ENCODE data around the gene KRT74.

The KRT74 gene

GRCh38 chr12:52533686-52534470 is 39.8 kb downstream of the KRT74 start:
- DNase-seq, result no peak

- DNase-seq, result no peak
These were observed 41.0 kb downstream of the KRT74 start for GRCh38 chr12:52532636-52533035.

DNA sequence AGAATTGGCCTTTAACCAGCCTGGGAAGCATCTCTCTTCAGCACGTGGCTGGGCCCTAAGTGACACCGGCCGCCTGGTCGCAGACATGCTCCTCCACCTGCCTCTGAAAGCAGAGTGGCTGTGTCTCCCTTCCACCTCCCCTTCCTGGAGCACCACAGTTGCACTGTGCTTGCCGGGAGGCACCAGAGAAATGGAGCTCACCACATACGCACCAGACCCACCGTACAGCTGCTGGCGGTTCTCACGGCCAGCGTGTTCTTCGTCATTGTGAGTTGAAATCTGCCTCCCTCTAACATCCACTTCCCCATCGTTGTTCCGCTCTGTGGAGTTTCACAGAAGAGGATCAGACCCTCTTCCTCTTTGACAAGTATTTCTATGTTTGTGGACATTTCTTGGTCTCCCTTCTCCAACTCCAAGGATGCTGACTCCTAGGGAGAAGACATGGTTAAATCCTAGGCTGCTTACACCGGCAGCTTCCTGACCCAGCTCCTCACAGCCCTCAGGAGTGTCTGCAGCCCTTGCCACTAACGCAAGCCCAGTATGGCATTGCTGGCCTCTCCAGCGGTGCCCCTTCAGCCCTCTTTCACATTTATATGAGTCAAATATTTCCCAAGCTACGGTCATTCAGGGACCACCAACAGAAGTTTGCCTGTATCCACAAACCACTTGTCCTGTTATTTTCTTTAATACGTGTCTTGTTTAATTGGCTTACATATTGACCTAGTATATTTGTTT is 41.9 kb downstream of the KRT74 start:
- DNase-seq, result no peak

DNA sequence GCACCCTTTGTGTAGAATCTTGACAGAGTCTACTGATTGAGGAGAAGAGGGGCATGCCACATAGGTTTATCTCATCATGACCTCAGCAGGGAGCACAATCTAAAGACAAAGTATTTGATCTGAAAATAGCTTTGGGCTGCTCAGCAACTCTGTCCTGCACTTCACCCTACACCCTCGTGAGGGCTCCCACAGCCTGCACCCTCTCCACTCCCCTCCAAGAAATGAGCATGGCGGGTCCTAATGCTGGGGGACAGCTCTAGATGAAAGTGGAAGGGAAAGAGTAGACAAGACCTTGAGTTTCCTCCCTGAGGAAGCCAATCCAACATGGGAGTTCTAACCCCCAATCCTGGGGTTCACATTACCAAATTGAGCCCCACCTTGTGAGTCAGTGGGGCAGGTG is 42.7 kb downstream of the KRT74 start:
- no peak for DNase-seq

GRCh38 chr12:52530366-52530765 is 43.3 kb downstream of the KRT74 start:
- no peak for DNase-seq

DNA sequence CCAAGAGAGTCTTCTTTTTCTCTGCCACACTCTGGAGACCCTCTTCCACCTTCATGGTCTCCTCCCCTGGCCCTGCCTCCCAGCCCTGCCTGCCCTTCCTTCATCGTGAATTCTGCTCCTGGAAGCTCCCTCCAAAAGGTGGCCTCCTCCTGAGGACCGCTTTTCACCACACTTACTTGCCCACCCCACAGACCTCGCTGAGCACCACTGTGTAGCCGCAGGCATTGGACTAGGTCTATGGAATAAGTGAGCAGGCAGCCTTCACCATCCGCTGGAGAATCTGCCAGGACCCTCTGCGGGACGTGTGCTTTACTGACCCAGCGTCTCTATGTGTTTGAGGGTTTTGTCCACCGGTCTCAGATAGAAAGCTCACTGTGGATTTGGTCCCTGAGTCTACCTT is 43.8 kb downstream of the KRT74 start:
- no peak for DNase-seq

- DNase-seq, result no peak
These were observed 44.2 kb downstream of the KRT74 start for GRCh38 chr12:52529417-52529816.

GRCh38 chr12:52528641-52529143 is 45.0 kb downstream of the KRT74 start:
- no peak for DNase-seq

DNA sequence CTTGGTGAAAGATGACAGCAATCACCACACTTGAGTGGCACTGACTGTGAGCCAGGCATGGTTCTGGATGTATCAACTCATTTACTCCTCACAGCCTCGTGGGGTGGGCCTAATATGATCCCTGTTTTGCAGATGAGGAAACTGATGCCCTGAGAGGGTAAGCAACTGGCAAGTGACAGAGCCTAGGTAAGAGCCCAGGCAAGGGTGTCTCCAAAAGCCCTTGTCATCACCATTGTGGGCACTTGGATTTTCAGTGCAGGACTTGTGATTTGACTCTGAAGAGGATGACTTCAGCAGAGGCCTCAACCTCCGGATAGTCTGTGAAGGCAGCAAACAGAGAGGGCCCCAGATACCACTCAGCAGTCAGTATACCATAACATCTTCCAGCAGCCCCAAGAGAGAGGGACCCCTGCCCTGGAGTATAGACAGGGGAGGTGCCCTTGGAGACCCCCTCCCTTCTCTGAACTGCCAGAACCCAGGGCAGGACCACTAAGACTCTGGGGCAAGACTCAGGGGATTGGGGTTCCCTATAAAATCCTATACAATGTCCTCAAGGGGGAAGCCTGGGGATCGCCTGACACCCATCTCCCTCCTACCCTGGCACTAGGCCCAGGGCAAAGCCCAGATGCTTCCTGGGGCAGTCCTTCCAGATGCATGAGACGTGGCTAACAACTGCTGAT is 46.4 kb downstream of the KRT74 start:
- peak; percentile 12 for DNase-seq

GRCh38 chr12:52526511-52526951 is 47.1 kb downstream of the KRT74 start:
- DNase-seq, result no peak

DNA sequence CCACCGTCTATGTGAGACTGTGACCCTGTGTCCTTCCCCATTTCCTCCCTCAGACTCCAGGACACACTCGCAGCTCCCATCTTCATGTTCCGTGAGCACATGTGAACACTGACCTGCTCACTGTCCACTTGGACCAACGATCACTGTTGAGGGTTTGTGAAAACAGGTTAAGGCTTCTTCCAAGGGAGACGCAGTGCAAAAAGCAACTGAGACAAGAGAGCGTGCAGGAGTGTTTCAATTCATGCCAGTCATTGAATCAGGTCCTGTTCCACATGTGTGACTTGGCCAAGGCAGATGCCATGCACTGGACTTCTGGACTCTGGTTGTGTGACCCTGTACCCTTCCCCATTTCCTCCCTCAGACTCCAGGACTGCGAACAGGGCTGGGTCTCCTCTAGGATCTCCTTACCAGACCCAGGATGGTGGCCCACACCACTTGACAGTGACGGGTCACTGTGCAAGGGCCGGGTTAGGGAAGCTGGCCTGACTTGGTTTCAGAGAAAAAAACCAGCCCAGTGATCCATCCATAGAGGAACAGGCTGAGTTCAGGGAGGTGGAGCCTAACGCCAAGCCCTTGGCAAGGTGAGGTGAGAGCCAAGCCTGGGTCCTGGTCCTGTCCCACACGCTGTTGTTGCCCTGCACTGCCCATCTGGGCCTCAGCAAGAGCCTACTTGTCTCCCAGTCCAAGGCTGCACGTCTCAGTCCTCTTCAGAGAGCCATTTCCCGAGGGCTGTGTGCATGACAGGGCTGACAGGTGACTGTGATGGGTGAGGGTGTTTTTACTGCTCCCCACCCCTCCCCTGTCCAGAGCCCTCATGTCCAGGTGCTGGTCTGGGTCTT is 47.8 kb downstream of the KRT74 start:
- peak; percentile 20 for DNase-seq

DNA sequence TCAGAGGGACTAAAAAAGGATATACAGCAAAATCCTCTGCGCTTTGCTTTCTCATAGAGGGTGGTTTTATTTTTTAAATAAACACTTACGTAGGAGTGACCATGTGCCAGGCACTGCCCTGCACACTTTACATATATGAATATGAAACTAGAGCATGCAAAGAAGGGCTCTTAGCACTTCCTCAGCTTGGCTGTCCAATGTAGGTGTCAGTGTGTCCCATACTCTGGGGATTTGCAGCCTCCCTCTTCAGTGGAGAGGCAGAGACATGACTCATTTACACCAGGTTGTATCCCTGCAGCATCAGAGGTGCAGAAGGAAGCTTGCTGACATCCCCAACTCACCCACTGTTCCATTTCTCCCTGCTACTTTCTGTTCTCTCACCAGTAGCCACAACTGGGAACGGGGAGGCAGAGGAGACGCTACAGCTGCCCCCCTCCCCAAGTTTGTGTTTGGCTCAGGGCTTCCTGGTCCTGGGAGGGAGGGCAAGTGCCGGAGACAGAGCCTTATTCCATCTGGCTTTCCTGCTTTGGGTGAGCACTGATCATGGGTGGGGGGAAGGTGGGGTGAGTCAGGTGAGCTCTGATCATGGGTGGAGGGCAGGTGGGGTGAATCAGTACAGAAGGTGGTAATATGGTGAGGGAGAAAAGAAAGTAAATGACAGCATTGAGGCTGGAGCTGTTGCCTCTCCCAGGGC is 48.6 kb downstream of the KRT74 start:
- DNase-seq, result no peak

- no peak for DNase-seq
These were observed 49.3 kb downstream of the KRT74 start for GRCh38 chr12:52524241-52524897.

DNA sequence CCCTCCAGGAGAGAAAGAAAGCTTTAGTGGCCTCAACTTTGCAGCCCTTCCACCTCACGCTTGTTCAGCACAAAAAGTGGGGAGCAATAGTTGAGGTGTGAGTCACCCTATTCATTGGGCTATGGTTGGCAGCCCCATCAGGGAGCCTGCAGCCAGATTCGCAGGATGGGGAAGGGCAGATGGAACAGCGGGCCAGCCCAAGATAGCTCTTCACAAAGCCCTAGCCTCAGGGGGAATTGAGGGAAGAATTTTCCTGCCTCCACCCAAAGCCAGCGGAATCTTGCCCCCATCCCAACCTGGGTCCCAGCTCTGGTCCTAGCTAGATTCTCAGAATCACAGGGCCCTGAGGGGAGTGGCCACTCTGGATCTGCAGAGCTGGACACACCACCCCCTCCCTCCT is 49.8 kb downstream of the KRT74 start:
- peak; percentile 16 for DNase-seq

DNA sequence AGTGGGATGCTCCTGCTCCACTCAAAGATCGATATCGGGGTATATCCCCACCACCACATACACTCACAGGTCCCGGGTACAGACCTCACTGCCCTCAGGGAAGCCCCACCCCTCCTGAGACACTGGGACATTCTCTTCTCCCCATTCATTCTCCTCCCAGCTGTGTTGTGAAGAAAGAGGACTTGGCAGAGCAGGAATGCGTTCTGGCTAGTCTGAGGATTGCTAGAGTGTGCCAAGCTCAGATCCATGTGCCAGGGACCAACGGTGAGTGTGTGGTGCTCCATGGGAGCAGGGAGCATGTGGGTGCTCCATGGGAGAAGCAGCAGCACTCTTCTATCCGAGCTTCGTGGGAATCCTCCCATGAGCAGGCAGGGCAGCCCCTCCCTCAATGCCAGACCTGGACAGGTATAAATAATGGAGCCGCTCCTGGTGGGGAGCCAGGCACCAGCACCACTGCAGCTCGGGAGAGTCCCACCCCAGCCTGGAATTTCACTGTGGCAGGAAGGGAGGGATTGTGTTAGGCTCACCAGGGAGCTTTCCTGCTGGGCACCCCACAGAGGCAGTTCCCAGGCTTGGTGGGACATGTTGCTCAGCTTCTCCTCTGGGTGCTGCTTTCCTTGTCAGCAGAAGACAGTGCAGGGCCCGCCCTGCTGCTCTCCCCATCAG is 51.2 kb downstream of the KRT74 start:
- peak; percentile 13 for DNase-seq

DNA sequence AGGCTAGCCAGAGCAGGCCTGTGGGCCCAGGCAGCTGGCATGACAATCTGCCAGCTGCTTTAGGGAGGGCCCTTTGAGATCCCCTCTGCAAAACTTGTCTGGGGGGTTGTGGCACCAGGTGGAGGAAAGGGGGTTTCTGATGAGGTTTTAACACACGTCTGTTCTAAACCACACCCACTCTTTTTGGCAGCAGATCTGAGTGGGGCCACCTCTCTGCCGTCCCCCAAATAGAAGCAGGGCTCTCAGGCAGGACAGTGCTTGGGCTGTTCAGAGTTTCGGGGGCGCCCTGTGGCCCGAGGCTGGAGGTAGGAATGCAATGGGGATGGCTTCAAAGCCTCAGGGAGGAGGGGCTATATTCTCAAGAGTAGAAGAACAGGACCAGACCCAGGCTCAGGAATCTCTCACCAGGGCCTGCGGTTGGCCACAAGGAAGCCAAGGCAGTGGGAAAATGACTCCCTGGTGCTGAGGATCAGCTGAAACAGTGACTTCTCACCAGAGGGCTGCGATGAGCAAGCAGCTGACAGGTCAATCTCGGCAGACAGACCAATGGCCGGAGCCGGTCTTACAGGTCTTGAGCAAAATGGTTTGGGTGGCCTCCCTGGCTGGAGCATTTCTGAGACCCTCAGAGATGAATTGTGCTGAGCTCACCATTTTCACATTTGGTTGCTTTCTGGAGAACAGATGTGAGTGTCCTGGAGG is 51.9 kb downstream of the KRT74 start:
- peak; percentile 17 for DNase-seq

- peak; percentile 7 for DNase-seq
These were observed 52.5 kb downstream of the KRT74 start for GRCh38 chr12:52521175-52521567.

DNA sequence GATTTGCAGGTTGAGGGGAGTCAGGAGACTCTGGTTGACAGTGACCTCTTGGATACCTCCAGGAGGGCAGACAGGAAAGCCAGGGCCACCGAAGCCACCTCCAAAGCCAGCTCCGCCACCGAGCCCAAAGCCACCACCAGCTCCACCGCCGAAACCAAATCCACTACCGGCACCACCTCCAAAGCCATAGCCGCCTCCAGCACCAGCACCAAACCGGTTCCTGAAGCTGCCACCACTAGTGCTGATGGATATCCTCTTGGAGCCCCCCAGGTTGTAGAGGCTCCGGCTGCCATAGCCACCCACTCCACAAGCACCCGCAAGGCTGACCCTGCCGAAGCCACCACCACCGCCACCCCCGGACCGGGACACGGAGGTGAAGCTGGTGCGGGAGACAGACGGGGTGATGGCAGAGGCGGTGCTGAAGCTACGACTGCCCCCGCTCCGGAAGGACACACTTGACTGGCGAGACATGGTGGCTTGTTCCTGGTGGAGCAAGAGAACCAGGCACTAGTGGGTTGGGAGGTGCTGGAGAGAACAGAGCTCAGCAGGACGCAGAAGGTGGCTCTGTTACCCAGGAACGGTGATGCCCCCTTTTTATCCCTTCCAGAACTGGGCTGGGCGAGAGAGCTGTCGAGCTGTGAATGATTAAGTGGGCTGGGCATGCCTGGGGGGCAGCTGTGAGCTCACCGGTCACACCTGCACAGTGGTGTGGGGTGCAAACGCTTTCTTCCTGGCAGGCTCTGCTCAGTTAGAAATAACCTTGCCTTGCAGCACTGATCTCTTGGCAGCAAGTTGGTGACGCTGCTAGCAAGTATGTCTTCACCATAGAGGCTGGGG is 53.6 kb downstream of the KRT74 start, which contains the start of gene KRT5:
TSS of gene KRT5 (minus strand) at position 569 of the 837 bp plus-strand sequence. CDS start at position 471, 98 bp downstream.
- DNase-seq, result no peak

- no peak for DNase-seq
These were observed 54.3 kb downstream of the KRT74 start for GRCh38 chr12:52519387-52519703.

All from stimulated activated CD8-positive, alpha-beta memory T cell treated with anti-CD3 and anti-CD28 coated beads, Interleukin-4, amount 100 ng/mL, for 48 hours (primary cell).